GM23248 (cell line): ENCODE results near the gene EEF2K. TPM values are rescaled to one million over a fixed set of nuclear protein-coding genes. Genes with fewer than 3 reads are reported as not detected.

Experiments
- DNase-seq: peaks from one replicate; pipeline ENCODE4 v3.0.0-alpha.2; 2015
- H2AFZ ChIP-seq: fragments of 200-600 bp; sonication (generic); 2 replicates; pipeline ENCODE4 v1.6.1; 2016; ENCODE audit warnings: antibody characterized with exemption
- H3F3A ChIP-seq: fragments of 200-600 bp; sonication (generic); 2 replicates; pipeline ENCODE4 v1.6.1; 2016; ENCODE audit warnings: mild to moderate bottlenecking, antibody characterized with exemption, mixed run types; ENCODE audit not compliant: insufficient read depth
- H3K27ac ChIP-seq: fragments of 200-600 bp; sonication (generic); 2 replicates; pipeline ENCODE4 v1.5.1; 2016; ENCODE audit warnings: mild to moderate bottlenecking
- H3K27me3 ChIP-seq: fragments of 200-600 bp; sonication (generic); replicated peaks from 2 replicates; pipeline ENCODE4 v1.6.1; 2016; ENCODE audit warnings: mild to moderate bottlenecking; ENCODE audit not compliant: insufficient read depth
- H3K36me3 ChIP-seq: fragments of 200-600 bp; sonication (generic); 2 replicates; pipeline ENCODE4 v1.6.1; 2016; ENCODE audit warnings: low read depth, mild to moderate bottlenecking
- H3K4me1 ChIP-seq: fragments of 200-600 bp; sonication (generic); 2 replicates; pipeline ENCODE4 v1.6.1; 2016; ENCODE audit warnings: mild to moderate bottlenecking; ENCODE audit not compliant: insufficient read depth
- H3K4me2 ChIP-seq: fragments of 200-600 bp; sonication (generic); one replicate; pipeline ENCODE4 v1.6.1; 2016; ENCODE audit warnings: mild to moderate bottlenecking; ENCODE audit not compliant: unreplicated experiment
- H3K4me3 ChIP-seq: fragments of 200-600 bp; sonication (generic); 2 replicates; pipeline ENCODE4 v1.5.1; 2016; ENCODE audit warnings: mild to moderate bottlenecking
- H3K79me2 ChIP-seq: fragments of 200-600 bp; sonication (generic); 2 replicates; pipeline ENCODE4 v1.6.1; 2016; ENCODE audit warnings: mild to moderate bottlenecking; ENCODE audit not compliant: insufficient read depth
- H3K9ac ChIP-seq: fragments of 200-600 bp; sonication (generic); 2 replicates; pipeline ENCODE4 v1.6.1; 2016; ENCODE audit warnings: mild to moderate bottlenecking
- H3K9me2 ChIP-seq: fragments of 200-600 bp; sonication (generic); 2 replicates; pipeline ENCODE4 v1.6.1; 2016; ENCODE audit warnings: mixed run types, mild to moderate bottlenecking, moderate library complexity; ENCODE audit not compliant: insufficient read depth
- H3K9me3 ChIP-seq: fragments of 200-600 bp; sonication (generic); one replicate; pipeline ENCODE4 v1.6.1; 2017; ENCODE audit warnings: low read depth
- H4K20me1 ChIP-seq: fragments of 200-600 bp; sonication (generic); 2 replicates; pipeline ENCODE4 v1.6.0; 2016; ENCODE audit not compliant: insufficient read depth
- EZH2 ChIP-seq: fragments of 200-600 bp; sonication (generic); IDR thresholded peaks from 2 replicates; pipeline ENCODE4 v1.6.1; 2018; ENCODE audit warnings: antibody characterized with exemption, mild to moderate bottlenecking; ENCODE audit not compliant: insufficient read depth, poor library complexity, severe bottlenecking
- EZH2phosphoT487 ChIP-seq: fragments of 200-600 bp; sonication (generic); IDR thresholded peaks from 2 replicates; pipeline ENCODE4 v1.6.1; 2018; ENCODE audit warnings: antibody characterized with exemption, moderate library complexity, mild to moderate bottlenecking, low read depth; ENCODE audit not compliant: insufficient read depth
- WGBS, 2 experiments: methylation state at CpG; one replicate each; pipeline ENCODE4 v1.1.6; 2015 to 2017; ENCODE audit warnings: low lambda C conversion rate in 2 of 2, low coverage in 1 of 2; ENCODE audit errors: missing lambda C conversion rate in 2 of 2; 5-methylcytosine and 5-hydroxymethylcytosine counted together
- in situ Hi-C: fragments of 300-500 bp; cut with MboI; formaldehyde crosslinking; loops from 2 replicates; pipeline ENCODE4 v1.15.0; 2020
- polyA plus RNA-seq: library from polyadenylated mRNA; unstranded; fragments of >200 nt; fragmentation: Nextera tagmentation; extraction: Ambion mirVana; gene quantifications from 2 replicates; pipeline ENCODE4 v1.2.1, GENCODE V29; 2016
- total RNA-seq: library from RNA; depleted of rRNA; stranded (reverse); fragments of >200 nt; shearing (Covaris generic); gene quantifications from 2 replicates; pipeline ENCODE4 v1.2.3, GENCODE V29; 2014

Gene EEF2K
- total and polyA plus RNA-seq, 2 experiments from 2014 or later, result 8.7 to 16.6 TPM

DNA sequence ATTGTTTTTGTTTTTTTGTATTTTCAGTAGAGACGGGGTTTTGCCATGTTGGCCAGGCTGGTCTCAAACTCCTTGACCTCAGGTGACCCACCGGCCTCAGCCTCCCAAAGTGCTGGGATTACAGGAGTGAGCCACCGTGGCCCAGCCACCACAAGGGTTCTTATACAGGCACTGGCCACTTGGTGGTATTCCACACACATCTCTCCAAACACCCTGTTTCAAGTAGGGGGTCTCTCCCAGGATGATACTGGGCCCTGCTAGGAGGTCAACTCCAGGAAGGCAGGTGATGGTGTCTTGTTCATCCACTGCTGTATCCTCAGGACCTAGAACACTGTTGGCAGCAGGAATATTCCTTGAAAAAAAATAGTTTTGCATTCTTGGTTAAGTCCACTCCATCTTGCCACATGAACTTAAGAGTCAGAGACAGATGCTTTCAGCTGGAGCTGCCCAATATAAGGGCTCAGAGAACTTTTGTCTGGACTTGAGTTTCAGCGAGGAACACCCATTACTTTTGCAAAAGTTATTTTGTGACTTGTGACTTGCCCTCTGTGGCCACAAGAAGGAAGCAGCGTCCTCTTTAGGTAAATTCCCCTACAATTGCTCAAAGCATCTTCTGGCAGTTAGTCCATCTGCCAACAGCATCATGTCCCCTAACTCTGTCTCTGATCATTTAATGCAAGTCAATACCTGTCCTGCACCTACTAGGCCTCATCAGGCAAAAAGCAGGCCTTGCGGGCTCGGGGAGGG, 7.4 kb upstream of the EEF2K start:
- Histone ChIP-seq H3K36me3 (no peaks in the 10 kb centered on the region), H3K4me3 (peak overlapping the region; percentile 43; the same call in 1 of the 2 replicates), H3K27me3 (no peaks in the 10 kb centered on the region), H2AFZ (peak overlapping the region; percentile 77), H3K79me2 (no peaks in the 10 kb centered on the region), H3K9ac (peak overlapping the region; percentile 93), H4K20me1 (no peaks in the 10 kb centered on the region), H3K9me2 (no peaks in the 10 kb centered on the region), H3K4me1 (peaks cover 20% of the 10 kb centered on the region), H3K27ac (peak overlapping the region; percentile 99), H3K4me2 (peak overlapping the region; percentile 68), H3F3A (peaks cover 28% of the 10 kb centered on the region), H3K9me3 (no peaks in the 10 kb centered on the region)
- 46 to 53% methylated on average over 7 of the region's 7 CpGs for WGBS, 2 experiments
- TF ChIP-seq EZH2phosphoT487, result no peak
- TF ChIP-seq EZH2, result no peak
- in situ Hi-C loops, result loop anchor here (5.0 kb wide), 1 partner anchor 99 kb away; the partner anchor contains the start of gene POLR3E
- DNase-seq, result peak; percentile 74

DNA sequence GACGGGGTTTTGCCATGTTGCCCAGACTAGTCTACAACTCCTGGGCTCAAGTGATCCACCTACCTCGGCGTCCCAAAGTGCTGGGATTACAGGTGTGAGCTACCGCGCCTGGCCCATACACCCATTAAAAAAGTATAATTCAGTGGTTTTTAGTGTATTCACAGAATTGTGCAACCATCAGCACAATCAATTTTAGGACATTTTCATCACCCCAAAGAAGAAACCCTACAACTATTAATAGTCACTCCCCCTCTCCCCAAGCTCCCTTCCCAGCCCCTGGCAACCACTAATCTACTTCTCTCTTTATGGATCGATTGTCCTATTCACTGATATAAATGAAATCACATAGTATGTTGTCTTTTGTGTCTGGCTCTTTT, 3.8 kb upstream of the EEF2K start:
- no peak for DNase-seq
- H2AFZ ChIP-seq, result no peak overlapping the region
- no peaks in the 10 kb centered on the region for H3K9me2 ChIP-seq
- WGBS, 2 experiments, result 95 to 98% methylated on average over 6 of the region's 6 CpGs
- no peaks in the 10 kb centered on the region for H3K36me3 ChIP-seq
- no peaks in the 10 kb centered on the region for H3K27me3 ChIP-seq
- no peak overlapping the region for H3K4me2 ChIP-seq
- H3K27ac ChIP-seq, result no peak overlapping the region
- no peaks in the 10 kb centered on the region for H3K9me3 ChIP-seq
- TF ChIP-seq EZH2, result no peak
- TF ChIP-seq EZH2phosphoT487, result no peak
- H3K79me2 ChIP-seq, result peaks cover 8% of the 10 kb centered on the region
- peaks cover 40% of the 10 kb centered on the region for H3F3A ChIP-seq
- peaks cover 24% of the 10 kb centered on the region for H3K4me1 ChIP-seq
- no peaks in the 10 kb centered on the region for H4K20me1 ChIP-seq
- no peak overlapping the region for H3K4me3 ChIP-seq
- no peak overlapping the region for H3K9ac ChIP-seq
- in situ Hi-C loops, result no loop called here

DNA sequence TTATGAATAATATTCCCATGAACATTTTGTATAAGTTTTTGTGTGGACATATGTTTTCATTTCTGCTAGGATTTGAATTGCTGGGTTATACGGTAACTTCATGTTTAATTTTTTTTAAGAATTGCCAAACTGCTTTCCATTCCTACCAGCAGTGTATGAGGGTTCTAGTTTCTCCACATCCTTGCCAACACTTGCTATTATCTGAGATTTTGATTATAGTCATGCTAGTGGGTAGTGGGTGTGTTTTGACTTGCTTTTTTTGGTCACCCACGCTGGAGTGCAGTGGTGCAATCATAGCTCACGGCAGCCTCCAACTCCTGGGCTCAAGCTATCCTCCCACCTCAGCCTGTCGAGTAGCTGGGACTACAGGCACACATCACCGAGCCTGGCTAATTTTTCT, 3.0 kb upstream of the EEF2K start:
- Histone ChIP-seq H3K9me2 (no peaks in the 10 kb centered on the region), H3K9ac (no peak overlapping the region), H4K20me1 (no peaks in the 10 kb centered on the region), H3K4me2 (no peak overlapping the region), H2AFZ (no peak overlapping the region), H3K9me3 (no peaks in the 10 kb centered on the region), H3K36me3 (no peaks in the 10 kb centered on the region), H3F3A (peaks cover 32% of the 10 kb centered on the region), H3K4me3 (no peak overlapping the region), H3K79me2 (peaks cover 16% of the 10 kb centered on the region), H3K27ac (no peak overlapping the region), H3K27me3 (no peaks in the 10 kb centered on the region), H3K4me1 (peaks cover 31% of the 10 kb centered on the region)
- WGBS, 2 experiments, result 82 to 85% methylated on average over 5 of the region's 5 CpGs
- TF ChIP-seq EZH2phosphoT487, result no peak
- no peak for TF ChIP-seq EZH2
- no peak for DNase-seq
- in situ Hi-C loops, result no loop called here

DNA sequence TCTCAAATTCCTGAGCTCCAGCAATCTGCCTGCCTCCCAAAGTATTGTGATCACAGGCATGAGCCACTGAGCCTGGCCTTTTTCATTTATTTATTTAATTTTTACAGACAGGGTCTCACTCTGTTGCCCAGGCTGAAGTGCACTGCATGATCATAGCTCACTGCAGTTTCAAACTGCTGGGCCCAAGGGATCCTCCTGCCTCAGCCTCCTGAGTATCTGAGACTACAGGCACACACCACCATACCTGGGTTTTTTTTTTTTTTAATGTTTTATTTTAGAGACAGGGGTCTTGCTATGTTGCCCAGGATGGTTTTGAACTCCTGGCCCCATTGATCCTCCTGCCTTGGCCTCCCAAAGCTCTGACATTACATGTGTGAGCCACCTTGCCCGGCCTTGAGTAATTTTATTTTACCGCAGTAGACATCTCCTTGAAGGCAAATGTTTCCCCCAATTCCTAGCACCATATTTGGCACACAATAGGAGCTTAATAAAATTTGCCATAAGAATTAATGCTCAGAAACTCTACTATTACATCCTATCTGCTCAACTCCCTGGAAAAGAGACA, 1.9 kb upstream of the EEF2K start:
- H3K9me3 ChIP-seq, result no peaks in the 10 kb centered on the region
- no peaks in the 10 kb centered on the region for H3K27me3 ChIP-seq
- no peak for DNase-seq
- H3K4me2 ChIP-seq, result no peak overlapping the region
- 98 to 100% methylated on average over 2 of the region's 2 CpGs for WGBS, 2 experiments
- no peak overlapping the region for H3K9ac ChIP-seq
- H3K27ac ChIP-seq, result no peak overlapping the region
- H3K4me1 ChIP-seq, result peaks cover 27% of the 10 kb centered on the region
- no peak overlapping the region for H3K4me3 ChIP-seq
- no peaks in the 10 kb centered on the region for H3K9me2 ChIP-seq
- in situ Hi-C loops, result no loop called here
- peaks cover 27% of the 10 kb centered on the region for H3K79me2 ChIP-seq
- peaks cover 22% of the 10 kb centered on the region for H3F3A ChIP-seq
- no peaks in the 10 kb centered on the region for H4K20me1 ChIP-seq
- no peak overlapping the region for H2AFZ ChIP-seq
- no peak for TF ChIP-seq EZH2
- TF ChIP-seq EZH2phosphoT487, result no peak
- no peaks in the 10 kb centered on the region for H3K36me3 ChIP-seq
